Mesothelial cell of epicardium (in vitro differentiated cells): Measurements from ENCODE around the gene MLKL. TPM values are rescaled to one million over a fixed set of nuclear protein-coding genes. Genes with fewer than 3 reads are reported as not detected.

Source experiments
- DNase-seq, 2 experiments: peaks; one replicate each; pipeline ENCODE4 v3.0.0; 2021; ENCODE audit warnings: low spot score in 2 of 2; ENCODE audit not compliant: unreplicated experiment in 2 of 2
- H3K27ac Mint-ChIP-seq: 2 replicates; pipeline ENCODE4 v1.8.0; 2021; ENCODE audit warnings: mixed read lengths
- H3K27me3 Mint-ChIP-seq: 2 replicates; pipeline ENCODE4 v1.8.0; 2021; ENCODE audit warnings: low read depth, mixed read lengths
- H3K36me3 Mint-ChIP-seq: 2 replicates; pipeline ENCODE4 v1.8.0; 2021; ENCODE audit warnings: mixed read lengths
- H3K4me1 Mint-ChIP-seq: 2 replicates; pipeline ENCODE4 v1.8.0; 2021; ENCODE audit warnings: mixed read lengths
- H3K4me3 Mint-ChIP-seq: 2 replicates; pipeline ENCODE4 v1.8.0; 2021; ENCODE audit warnings: mild to moderate bottlenecking, moderate library complexity, mixed read lengths
- H3K9me3 Mint-ChIP-seq: 2 replicates; pipeline ENCODE4 v1.8.0; 2021; ENCODE audit warnings: mixed read lengths
- CTCF ChIP-seq: fragments of 200-600 bp; sonication (generic); IDR thresholded peaks from one replicate; pipeline ENCODE4 v1.5.0; 2021; ENCODE audit warnings: antibody characterized with exemption; ENCODE audit not compliant: unreplicated experiment
- total RNA-seq: library from RNA; stranded (reverse); gene quantifications from 3 replicates; pipeline ENCODE4 v1.2.1, GENCODE V29; 2021

The MLKL gene
- total RNA-seq, 1 donor from 2014 or later = not detected

GRCh38 chr16:74740795-74741304 lies 40.2 kb upstream of the MLKL start:
- Mint-ChIP-seq H3K9me3 (no peaks in the 10 kb centered on the region), H3K36me3 (no peaks in the 10 kb centered on the region), H3K4me1 (peaks cover 11% of the 10 kb centered on the region), H3K27ac (no peak overlapping the region), H3K27me3 (no peaks in the 10 kb centered on the region), H3K4me3 (no peak overlapping the region)
- DNase-seq = no peak
- TF ChIP-seq CTCF = no peak

- H3K27me3 Mint-ChIP-seq = no peaks in the 10 kb centered on the region
- H3K27ac Mint-ChIP-seq = no peak overlapping the region
- H3K36me3 Mint-ChIP-seq = no peaks in the 10 kb centered on the region
- no peak for TF ChIP-seq CTCF
- no peak for DNase-seq
- H3K9me3 Mint-ChIP-seq = no peaks in the 10 kb centered on the region
- H3K4me3 Mint-ChIP-seq = no peak overlapping the region
- H3K4me1 Mint-ChIP-seq = peaks cover 20% of the 10 kb centered on the region
Measured at GRCh38 chr16:74739275-74739674, 38.6 kb upstream of the MLKL start.

DNA sequence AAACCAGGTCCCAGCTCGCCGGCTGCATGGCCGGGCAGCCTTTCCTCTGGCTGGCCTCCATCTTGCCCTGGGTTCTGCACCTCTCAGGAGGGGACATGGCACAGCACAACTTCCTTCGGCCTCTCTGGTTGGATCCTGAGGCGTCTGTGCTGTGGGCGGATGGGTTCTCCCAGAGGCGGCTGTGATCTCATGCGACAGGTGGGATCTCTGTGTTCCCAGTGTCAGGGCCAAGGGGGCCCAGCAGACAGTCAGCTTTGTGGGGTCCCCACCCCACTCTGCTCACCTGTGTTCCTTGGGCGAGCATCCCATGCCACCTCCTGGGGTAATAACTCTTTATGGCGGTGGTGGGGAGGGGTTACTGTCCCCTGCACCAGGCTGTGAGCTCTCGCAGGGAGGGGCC lies 38.2 kb upstream of the MLKL start:
- no peak for DNase-seq
- Mint-ChIP-seq H3K4me1 (peaks cover 20% of the 10 kb centered on the region), H3K36me3 (no peaks in the 10 kb centered on the region), H3K4me3 (no peak overlapping the region), H3K27me3 (no peaks in the 10 kb centered on the region), H3K27ac (no peak overlapping the region), H3K9me3 (no peaks in the 10 kb centered on the region)
- TF ChIP-seq CTCF = no peak

DNA sequence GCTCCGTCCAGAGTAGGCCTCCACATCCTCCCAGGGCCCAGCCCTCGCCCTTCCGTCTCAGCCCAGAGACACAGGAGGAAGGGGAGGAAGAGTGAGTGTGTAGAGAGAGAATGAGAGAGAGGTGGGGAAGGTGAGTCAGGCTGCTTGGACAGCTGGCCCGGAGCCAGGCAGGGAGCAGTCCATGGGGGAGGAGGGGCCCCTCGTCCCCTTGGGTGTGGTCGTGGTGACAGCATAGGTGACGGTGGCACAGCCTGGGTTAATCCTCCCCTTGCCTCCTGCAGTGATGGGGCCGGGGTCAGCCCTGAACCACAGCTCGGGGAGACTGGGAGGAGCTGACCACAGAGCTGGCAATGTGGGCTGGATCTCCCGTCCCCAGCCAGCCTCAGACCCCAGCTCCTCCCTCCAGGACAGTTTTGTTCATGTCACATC lies 37.5 kb upstream of the MLKL start:
- H3K9me3 Mint-ChIP-seq = no peaks in the 10 kb centered on the region
- H3K4me3 Mint-ChIP-seq = no peak overlapping the region
- TF ChIP-seq CTCF = no peak
- peaks cover 17% of the 10 kb centered on the region for H3K4me1 Mint-ChIP-seq
- no peak overlapping the region for H3K27ac Mint-ChIP-seq
- DNase-seq = no peak
- H3K36me3 Mint-ChIP-seq = no peaks in the 10 kb centered on the region
- H3K27me3 Mint-ChIP-seq = no peaks in the 10 kb centered on the region

- Mint-ChIP-seq H3K27ac (no peak overlapping the region), H3K4me3 (no peak overlapping the region)
Measured at GRCh38 chr16:74737521-74737920, 36.9 kb upstream of the MLKL start.

More at GRCh38 chr16:74737521-74737920, 36.9 kb upstream of the MLKL start:
- TF ChIP-seq CTCF = no peak
- Mint-ChIP-seq H3K9me3 (no peaks in the 10 kb centered on the region), H3K27me3 (no peaks in the 10 kb centered on the region), H3K4me1 (peaks cover 17% of the 10 kb centered on the region), H3K36me3 (no peaks in the 10 kb centered on the region)
- DNase-seq = no peak
